HG03039 (cell line): ENCODE measurements around the gene PRR35.

ENCODE experiments used
- ATAC-seq: cut with Tn5 transposase; IDR thresholded peaks from one replicate; pipeline ENCODE4 v1.9.1; 2021; ENCODE audit warnings: mild to moderate bottlenecking, moderate library complexity; ENCODE audit not compliant: unreplicated experiment

Gene PRR35

DNA sequence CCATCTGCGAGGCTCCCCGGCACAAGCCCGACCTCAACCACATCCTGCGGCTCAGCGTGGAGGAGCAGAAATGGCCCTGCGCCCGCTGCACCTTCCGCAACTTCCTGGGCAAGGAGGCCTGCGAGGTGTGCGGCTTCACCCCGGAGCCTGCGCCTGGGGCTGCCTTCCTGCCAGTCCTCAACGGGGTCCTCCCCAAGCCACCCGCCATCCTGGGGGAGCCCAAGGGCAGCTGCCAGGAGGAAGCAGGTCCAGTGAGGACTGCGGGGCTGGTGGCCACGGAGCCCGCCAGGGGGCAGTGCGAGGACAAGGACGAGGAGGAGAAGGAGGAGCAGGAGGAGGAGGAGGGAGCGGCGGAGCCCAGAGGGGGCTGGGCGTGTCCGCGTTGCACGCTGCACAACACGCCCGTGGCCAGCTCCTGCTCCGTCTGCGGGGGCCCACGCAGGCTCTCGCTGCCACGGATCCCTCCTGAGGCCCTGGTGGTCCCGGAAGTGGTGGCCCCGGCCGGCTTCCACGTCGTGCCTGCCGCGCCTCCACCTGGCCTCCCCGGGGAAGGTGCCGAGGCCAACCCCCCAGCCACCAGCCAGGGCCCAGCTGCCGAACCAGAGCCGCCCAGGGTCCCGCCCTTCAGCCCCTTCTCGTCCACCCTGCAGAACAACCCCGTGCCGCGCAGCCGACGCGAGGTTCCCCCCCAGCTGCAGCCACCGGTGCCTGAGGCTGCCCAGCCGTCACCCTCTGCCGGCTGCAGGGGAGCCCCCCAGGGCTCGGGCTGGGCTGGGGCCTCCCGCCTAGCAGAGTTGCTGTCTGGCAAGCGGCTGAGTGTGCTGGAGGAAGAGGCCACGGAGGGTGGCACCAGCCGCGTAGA lies 13.1 kb upstream of the PRR35 start:
- no peak for ATAC-seq

DNA sequence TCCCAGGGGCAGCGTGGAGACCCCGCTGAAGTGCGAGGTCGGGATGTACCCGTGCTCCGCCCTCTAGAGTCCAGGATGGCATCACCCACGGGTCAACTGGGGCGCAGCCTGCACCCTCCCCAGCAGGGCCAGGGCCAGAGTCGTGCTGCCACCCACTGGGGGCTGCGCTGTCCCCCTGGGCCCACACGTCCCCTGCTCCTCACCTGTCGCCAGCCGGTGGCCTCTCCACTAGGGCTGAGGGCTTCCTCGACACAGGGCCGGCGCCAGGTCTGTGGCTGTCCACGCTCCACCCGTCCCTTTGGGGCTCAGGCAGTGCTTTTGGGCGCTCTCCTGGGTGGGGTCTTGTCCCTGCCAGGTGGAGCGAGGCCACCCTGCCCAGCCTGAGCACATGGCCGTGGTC lies 11.6 kb upstream of the PRR35 start:
- ATAC-seq = no peak

- ATAC-seq = no peak
These were observed 10.5 kb upstream of the PRR35 start for GRCh38 chr16:549544-550263.

- ATAC-seq = no peak
These were observed 9.0 kb upstream of the PRR35 start for GRCh38 chr16:551210-551609.

DNA sequence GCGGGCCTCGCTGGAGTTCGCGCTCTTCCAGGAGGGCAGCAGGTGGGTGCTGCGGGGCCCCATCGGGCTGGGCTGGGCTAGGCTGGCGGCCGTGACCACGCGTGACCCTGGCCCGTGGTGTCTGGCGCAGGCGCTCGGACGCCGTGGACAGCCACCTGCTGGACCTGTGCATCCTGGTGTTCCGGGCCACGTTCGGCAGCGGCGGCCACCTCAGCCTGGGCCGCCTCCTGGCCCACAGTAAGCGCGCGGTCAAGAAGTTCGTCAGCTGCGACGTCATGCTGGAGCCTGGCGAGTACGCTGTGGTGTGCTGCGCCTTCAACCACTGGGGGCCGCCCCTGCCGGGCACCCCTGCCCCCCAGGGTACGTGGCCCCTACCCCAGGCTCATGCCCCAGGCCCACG lies 8.0 kb upstream of the PRR35 start:
- ATAC-seq = no peak

DNA sequence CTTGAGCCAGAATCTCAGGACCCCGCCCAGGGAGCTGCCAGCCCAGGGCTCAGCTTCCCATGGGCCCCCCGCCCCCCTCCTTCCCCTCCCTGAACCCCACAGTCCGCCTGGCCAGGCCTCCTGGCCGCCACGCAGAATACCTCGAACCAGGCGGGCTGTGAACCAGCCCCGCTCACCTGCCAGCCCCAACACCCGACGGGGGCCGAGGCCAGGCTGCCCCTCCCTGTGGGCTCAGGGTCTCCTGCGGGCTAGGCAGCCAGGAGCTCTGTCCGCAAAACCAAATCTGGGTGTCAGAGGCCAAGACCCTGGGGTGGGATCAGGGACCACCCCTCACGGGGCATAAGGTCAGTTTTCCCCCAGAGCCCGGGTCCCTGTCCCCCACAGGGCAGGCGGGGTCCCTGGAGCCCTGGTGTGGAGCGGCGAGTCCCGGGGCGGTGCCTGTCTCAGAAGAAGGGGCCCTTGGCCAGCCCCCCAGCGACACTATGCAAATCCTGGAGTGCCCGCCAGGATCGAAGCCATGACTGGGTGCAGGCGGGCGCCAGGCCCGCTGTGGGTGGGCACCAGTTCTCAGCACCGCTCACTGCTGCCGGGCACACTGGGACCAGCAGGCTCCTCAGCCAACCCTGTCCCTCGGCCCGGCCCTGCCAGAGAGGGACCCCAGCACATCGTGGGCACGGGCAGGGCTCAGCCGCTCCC lies 6.4 kb upstream of the PRR35 start:
- ATAC-seq = no peak

DNA sequence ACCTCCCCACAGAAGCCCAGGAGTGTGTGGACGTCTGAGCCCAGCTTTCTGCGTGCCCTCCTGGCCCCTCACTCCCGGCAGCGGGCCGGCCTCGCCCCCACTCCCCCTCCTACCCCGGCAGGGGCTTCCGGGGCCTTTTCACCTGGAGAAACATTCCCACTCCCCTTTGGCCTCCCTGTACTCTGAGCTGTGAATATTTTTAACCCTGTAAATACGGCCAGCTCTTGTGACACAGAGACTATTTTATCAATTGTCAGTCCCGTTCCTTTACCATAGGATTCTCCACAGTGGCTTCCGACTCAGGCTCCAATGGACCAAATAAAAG lies 5.9 kb upstream of the PRR35 start:
- no peak for ATAC-seq

GRCh38 chr16:554640-555365 lies 5.4 kb upstream of the PRR35 start:
- ATAC-seq = no peak

- no peak for ATAC-seq
These were observed 4.4 kb upstream of the PRR35 start for GRCh38 chr16:555528-556473.

DNA sequence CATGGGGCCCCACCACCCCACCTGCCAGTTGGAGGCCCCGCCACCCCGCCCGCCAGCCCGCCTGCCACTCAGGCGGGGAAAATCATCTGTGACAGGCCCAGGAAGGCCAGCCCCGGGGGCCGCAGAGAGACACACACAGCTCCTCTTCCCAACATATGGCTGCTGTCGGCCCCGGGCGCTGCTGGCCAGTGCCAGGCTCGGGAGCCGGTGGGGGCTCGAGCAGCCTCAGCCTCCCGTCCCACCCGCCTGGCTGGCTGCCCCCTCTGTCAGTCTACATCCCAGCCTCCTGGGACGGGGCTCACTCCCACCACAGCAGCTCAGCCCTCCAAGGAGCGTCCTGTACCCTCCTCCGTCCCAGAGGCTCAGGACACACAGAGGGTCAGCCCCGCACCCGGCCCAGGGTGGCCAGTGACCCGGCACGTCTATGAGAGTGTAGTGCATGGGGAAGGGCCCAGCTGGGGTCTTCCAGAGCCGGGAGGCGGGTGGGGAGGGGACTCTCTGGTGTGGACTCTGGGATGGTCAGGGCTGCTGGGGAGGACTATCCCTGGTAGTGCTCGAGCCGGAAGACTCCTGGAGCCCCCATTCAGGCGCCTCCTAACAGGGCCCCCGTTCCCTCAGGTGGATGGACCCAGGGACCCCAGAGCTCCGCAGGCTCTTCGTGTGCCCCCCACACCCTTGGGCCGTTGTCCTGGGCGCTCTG lies 3.6 kb upstream of the PRR35 start:
- no peak for ATAC-seq

GRCh38 chr16:557463-558297 lies 2.5 kb upstream of the PRR35 start:
- no peak for ATAC-seq

- ATAC-seq = no peak
These were observed 1.7 kb upstream of the PRR35 start for GRCh38 chr16:558298-559020.

DNA sequence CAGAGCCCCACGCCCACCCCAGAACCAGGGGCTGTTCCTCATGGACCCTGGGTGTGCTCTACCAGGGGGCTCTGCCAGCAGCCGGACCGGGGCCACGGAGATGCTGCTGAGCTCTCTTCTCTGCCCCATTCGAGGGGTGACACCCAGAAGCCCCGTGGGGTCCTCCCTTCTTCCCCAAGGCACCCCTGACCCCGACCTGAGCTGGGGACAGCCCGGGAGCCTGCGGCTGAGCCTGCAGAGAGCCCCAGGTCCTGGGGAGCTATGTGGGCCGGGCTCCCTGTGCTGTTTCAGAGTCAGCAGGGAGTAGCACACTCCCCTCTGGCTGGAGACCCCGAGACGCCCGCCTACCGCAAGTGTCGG lies 1.2 kb upstream of the PRR35 start:
- no peak for ATAC-seq

GRCh38 chr16:559411-560203 lies 587 bp upstream of the PRR35 start:
- ATAC-seq = no peak

- ATAC-seq = no peak
These were observed 663 bp downstream of the PRR35 start for GRCh38 chr16:560701-561412.

GRCh38 chr16:561413-561794 lies 1.2 kb downstream of the PRR35 start:
- no peak for ATAC-seq
